Measurements from ENCODE around the gene ROBO1. TPM values are rescaled to one million over a fixed set of nuclear protein-coding genes. Genes with fewer than 3 reads are reported as not detected.

The ROBO1 gene
- total RNA-seq, 1 donor: 69.8 TPM

GRCh38 chr3:78991656-78992055 is 776.1 kb downstream of the ROBO1 start:
- Histone ChIP-seq H3K4me3 (ENCODE audit: insufficient read depth, low read length) (no peak overlapping the region), H3K4me2 (ENCODE audit: insufficient read depth, low read length) (no peak overlapping the region), H3K9me3 (ENCODE audit: low read depth, low read length) (no peaks in the 10 kb centered on the region), H3K27ac (ENCODE audit: low read depth, low read length) (no peak overlapping the region), H3K27me3 (ENCODE audit: insufficient read depth, low read length) (no peaks in the 10 kb centered on the region), H3K36me3 (ENCODE audit: insufficient read depth, low read length) (no peaks in the 10 kb centered on the region), H3K79me2 (ENCODE audit: insufficient read depth, low read length) (peaks cover 29% of the 10 kb centered on the region), H2AFZ (ENCODE audit: low read length) (no peak overlapping the region), H4K20me1 (ENCODE audit: insufficient read depth, low read length) (peaks cover 3% of the 10 kb centered on the region), H3K4me1 (ENCODE audit: insufficient read depth, low read length) (no peaks in the 10 kb centered on the region)
- no peak for DNase-seq (ENCODE audit: insufficient read length, low spot score, missing footprints)
- TF ChIP-seq CTCF (IDR thresholded peaks at IDR 0.05; ENCODE audit: extremely low read depth, low read depth, low read length): no peak

- H3K79me2 ChIP-seq (ENCODE audit: insufficient read depth, low read length): peaks cover 25% of the 10 kb centered on the region
- TF ChIP-seq CTCF (IDR thresholded peaks at IDR 0.05; ENCODE audit: extremely low read depth, low read depth, low read length): no peak
- no peak overlapping the region for H3K27ac ChIP-seq (ENCODE audit: low read depth, low read length)
- no peaks in the 10 kb centered on the region for H3K9me3 ChIP-seq (ENCODE audit: low read depth, low read length)
- no peak overlapping the region for H3K4me3 ChIP-seq (ENCODE audit: insufficient read depth, low read length)
- peaks cover 3% of the 10 kb centered on the region for H4K20me1 ChIP-seq (ENCODE audit: insufficient read depth, low read length)
- H3K4me2 ChIP-seq (ENCODE audit: insufficient read depth, low read length): no peak overlapping the region
- no peaks in the 10 kb centered on the region for H3K36me3 ChIP-seq (ENCODE audit: insufficient read depth, low read length)
- H3K27me3 ChIP-seq (ENCODE audit: insufficient read depth, low read length): no peaks in the 10 kb centered on the region
- DNase-seq (ENCODE audit: insufficient read length, low spot score, missing footprints): no peak
- peaks cover 4% of the 10 kb centered on the region for H3K4me1 ChIP-seq (ENCODE audit: insufficient read depth, low read length)
- no peak overlapping the region for H2AFZ ChIP-seq (ENCODE audit: low read length)
Observed at GRCh38 chr3:78990156-78990555, 777.6 kb downstream of the ROBO1 start.

- peaks cover 4% of the 10 kb centered on the region for H3K4me1 ChIP-seq (ENCODE audit: insufficient read depth, low read length)
- no peak overlapping the region for H3K4me3 ChIP-seq (ENCODE audit: insufficient read depth, low read length)
- H3K27ac ChIP-seq (ENCODE audit: low read depth, low read length): no peak overlapping the region
- no peaks in the 10 kb centered on the region for H3K9me3 ChIP-seq (ENCODE audit: low read depth, low read length)
- H2AFZ ChIP-seq (ENCODE audit: low read length): no peak overlapping the region
- H3K79me2 ChIP-seq (ENCODE audit: insufficient read depth, low read length): peaks cover 15% of the 10 kb centered on the region
- no peaks in the 10 kb centered on the region for H3K36me3 ChIP-seq (ENCODE audit: insufficient read depth, low read length)
- TF ChIP-seq CTCF (IDR thresholded peaks at IDR 0.05; ENCODE audit: extremely low read depth, low read depth, low read length): peak; percentile 38
- no peak overlapping the region for H3K4me2 ChIP-seq (ENCODE audit: insufficient read depth, low read length)
- peaks cover 3% of the 10 kb centered on the region for H4K20me1 ChIP-seq (ENCODE audit: insufficient read depth, low read length)
- H3K27me3 ChIP-seq (ENCODE audit: insufficient read depth, low read length): no peaks in the 10 kb centered on the region
- no peak for DNase-seq (ENCODE audit: insufficient read length, low spot score, missing footprints)
Observed at GRCh38 chr3:78988324-78988723, 779.5 kb downstream of the ROBO1 start.

GRCh38 chr3:78986416-78987101 is 781.2 kb downstream of the ROBO1 start:
- Histone ChIP-seq H3K27me3 (ENCODE audit: insufficient read depth, low read length) (no peaks in the 10 kb centered on the region), H3K4me3 (ENCODE audit: insufficient read depth, low read length) (no peak overlapping the region), H4K20me1 (ENCODE audit: insufficient read depth, low read length) (peaks cover 3% of the 10 kb centered on the region), H3K36me3 (ENCODE audit: insufficient read depth, low read length) (no peaks in the 10 kb centered on the region), H3K4me2 (ENCODE audit: insufficient read depth, low read length) (no peak overlapping the region), H2AFZ (ENCODE audit: low read length) (no peak overlapping the region), H3K79me2 (ENCODE audit: insufficient read depth, low read length) (peaks cover 4% of the 10 kb centered on the region), H3K27ac (ENCODE audit: low read depth, low read length) (no peak overlapping the region), H3K9me3 (ENCODE audit: low read depth, low read length) (no peaks in the 10 kb centered on the region), H3K4me1 (ENCODE audit: insufficient read depth, low read length) (peaks cover 4% of the 10 kb centered on the region)
- TF ChIP-seq CTCF (IDR thresholded peaks at IDR 0.05; ENCODE audit: extremely low read depth, low read depth, low read length): no peak
- no peak for DNase-seq (ENCODE audit: insufficient read length, low spot score, missing footprints)
